Osteocyte (in vitro differentiated cells): ENCODE results near the gene PRXL2C. TPM values are rescaled to one million over a fixed set of nuclear protein-coding genes. Genes with fewer than 3 reads are reported as not detected.
"Not testable (repeated sequence)": the region's sequence is repeated elsewhere in the genome, so short reads cannot be mapped to it uniquely, and the experiment has no call there.

ENCODE experiments used
- DNase-seq: peaks from one replicate; pipeline ENCODE4 v3.0.0; 2021; ENCODE audit warnings: mixed read lengths; ENCODE audit not compliant: unreplicated experiment; ENCODE audit errors: extremely low spot score
- H3K27ac Mint-ChIP-seq: one replicate; pipeline ENCODE4 v1.8.0; 2021; ENCODE audit warnings: mild to moderate bottlenecking, mixed read lengths; ENCODE audit not compliant: unreplicated experiment
- H3K27me3 Mint-ChIP-seq: one replicate; pipeline ENCODE4 v1.8.0; 2021; ENCODE audit warnings: mixed read lengths; ENCODE audit not compliant: unreplicated experiment
- H3K36me3 Mint-ChIP-seq: one replicate; pipeline ENCODE4 v1.8.0; 2021; ENCODE audit warnings: mixed read lengths; ENCODE audit not compliant: unreplicated experiment
- H3K4me1 Mint-ChIP-seq: one replicate; pipeline ENCODE4 v1.8.0; 2021; ENCODE audit warnings: mixed read lengths; ENCODE audit not compliant: unreplicated experiment
- H3K4me3 Mint-ChIP-seq: one replicate; pipeline ENCODE4 v1.8.0; 2021; ENCODE audit warnings: mild to moderate bottlenecking, moderate library complexity, mixed read lengths; ENCODE audit not compliant: unreplicated experiment
- H3K9me3 Mint-ChIP-seq: one replicate; pipeline ENCODE4 v1.8.0; 2021; ENCODE audit warnings: mixed read lengths; ENCODE audit not compliant: unreplicated experiment
- long read RNA-seq: library from polyadenylated mRNA; unstranded; transcript quantifications from one replicate; pipeline ENCODE4 v2.0.0, GENCODE V29; 2021
- total RNA-seq: library from RNA; stranded (reverse); gene quantifications from 2 replicates; pipeline ENCODE4 v1.2.1, GENCODE V29; 2021
- TF ChIP-seq, protein P1 (sequence below): fragments of 200-600 bp; sonication (generic); IDR thresholded peaks from 2 replicates; pipeline ENCODE4 v1.5.0; 2021; ENCODE audit warnings: antibody characterized with exemption, mild to moderate bottlenecking, moderate library complexity

Gene PRXL2C, protein sequence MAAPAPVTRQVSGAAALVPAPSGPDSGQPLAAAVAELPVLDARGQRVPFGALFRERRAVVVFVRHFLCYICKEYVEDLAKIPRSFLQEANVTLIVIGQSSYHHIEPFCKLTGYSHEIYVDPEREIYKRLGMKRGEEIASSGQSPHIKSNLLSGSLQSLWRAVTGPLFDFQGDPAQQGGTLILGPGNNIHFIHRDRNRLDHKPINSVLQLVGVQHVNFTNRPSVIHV
- 19.8 and 23.9 TPM in 2 replicates for total RNA-seq
- long read RNA-seq, partial matches to known transcripts, result 0 of 3 reads
- long read RNA-seq, other reads (novel, unspliced or antisense), result 0 of 3 reads

DNA sequence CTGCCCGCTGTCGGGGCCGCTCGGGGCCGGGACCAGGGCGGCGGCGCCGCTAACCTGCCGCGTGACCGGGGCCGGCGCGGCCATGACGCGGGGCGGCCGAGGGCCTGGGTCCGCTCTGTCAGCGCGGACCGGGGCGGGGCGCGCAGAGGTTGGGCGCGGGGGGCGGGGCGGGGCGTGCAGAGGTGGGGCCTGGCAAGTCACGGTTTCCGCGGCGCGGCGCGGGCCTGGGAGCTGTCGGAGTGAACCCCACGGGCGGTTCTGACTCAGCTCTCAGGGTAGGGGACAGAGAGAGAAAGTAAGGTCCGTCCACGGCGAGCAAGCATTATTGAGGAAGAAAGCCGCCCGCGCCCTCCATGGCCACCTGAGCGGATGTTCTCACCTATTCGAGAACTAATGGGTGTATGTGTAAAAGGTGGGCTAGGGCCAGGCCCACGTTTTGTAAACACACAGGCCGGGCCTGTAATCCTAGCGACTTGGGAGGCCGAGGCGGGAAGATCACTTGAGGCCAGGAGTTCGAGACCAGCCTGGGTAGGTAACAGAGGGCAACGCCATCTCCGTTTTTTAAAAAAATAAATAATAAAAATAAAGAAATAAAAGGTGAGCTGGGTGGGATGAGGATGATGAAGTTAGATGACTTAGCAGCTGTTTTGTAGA is at the start of gene PRXL2C:
TSS of gene PRXL2C (minus strand) at position 120 of the 654 bp plus-strand sequence. CDS start at position 84, 36 bp downstream.
- Mint-ChIP-seq H3K9me3 (no peaks in the 10 kb centered on the region), H3K27ac (peak within 1 kb of the TSS; percentile 99), H3K36me3 (peaks cover 5% of the 10 kb centered on the region), H3K4me1 (peaks cover 32% of the 10 kb centered on the region), H3K27me3 (no peaks in the 10 kb centered on the region), H3K4me3 (peak within 1 kb of the TSS; percentile 94)
- peak; percentile 94 for DNase-seq
- TF ChIP-seq, protein P1, sequence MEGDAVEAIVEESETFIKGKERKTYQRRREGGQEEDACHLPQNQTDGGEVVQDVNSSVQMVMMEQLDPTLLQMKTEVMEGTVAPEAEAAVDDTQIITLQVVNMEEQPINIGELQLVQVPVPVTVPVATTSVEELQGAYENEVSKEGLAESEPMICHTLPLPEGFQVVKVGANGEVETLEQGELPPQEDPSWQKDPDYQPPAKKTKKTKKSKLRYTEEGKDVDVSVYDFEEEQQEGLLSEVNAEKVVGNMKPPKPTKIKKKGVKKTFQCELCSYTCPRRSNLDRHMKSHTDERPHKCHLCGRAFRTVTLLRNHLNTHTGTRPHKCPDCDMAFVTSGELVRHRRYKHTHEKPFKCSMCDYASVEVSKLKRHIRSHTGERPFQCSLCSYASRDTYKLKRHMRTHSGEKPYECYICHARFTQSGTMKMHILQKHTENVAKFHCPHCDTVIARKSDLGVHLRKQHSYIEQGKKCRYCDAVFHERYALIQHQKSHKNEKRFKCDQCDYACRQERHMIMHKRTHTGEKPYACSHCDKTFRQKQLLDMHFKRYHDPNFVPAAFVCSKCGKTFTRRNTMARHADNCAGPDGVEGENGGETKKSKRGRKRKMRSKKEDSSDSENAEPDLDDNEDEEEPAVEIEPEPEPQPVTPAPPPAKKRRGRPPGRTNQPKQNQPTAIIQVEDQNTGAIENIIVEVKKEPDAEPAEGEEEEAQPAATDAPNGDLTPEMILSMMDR, result no peak

DNA sequence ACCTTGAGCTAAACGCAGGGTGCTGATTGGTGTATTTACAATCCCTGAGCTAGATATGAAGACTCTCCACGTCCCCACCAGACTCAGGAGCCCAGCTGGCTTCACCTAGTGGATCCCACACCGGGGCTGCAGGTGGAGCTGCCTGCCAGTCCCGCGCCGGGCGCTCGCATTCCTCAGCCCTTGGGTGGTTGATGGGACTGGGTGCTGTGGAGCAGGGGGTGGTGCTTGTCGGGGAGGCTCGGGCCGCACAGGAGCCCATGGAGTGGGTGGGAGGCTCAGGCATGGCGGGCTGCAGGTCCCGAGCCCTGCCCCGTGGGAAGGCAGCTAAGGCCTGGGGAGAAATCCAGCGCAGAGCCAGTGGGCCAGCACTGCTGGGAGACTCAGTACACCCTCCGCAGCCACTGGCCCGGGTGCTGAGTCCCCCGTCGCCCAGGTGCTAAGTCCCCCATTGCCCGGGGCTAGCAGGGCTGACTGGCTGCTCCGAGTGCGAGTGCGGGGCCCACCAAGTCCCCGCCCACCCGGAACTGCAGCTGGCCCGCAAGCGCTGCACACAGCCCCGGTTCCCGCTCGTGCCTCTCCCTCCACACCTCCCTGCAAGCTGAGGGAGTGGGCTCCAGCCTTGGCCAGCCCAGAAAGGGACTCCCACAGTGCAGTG is 45.7 kb upstream of the PRXL2C start:
- not testable (repeated sequence) for H3K27ac Mint-ChIP-seq, H3K4me1 Mint-ChIP-seq, H3K4me3 Mint-ChIP-seq, DNase-seq, H3K36me3 Mint-ChIP-seq, H3K27me3 Mint-ChIP-seq
- peaks cover 36% of the 10 kb centered on the region for H3K9me3 Mint-ChIP-seq

DNA sequence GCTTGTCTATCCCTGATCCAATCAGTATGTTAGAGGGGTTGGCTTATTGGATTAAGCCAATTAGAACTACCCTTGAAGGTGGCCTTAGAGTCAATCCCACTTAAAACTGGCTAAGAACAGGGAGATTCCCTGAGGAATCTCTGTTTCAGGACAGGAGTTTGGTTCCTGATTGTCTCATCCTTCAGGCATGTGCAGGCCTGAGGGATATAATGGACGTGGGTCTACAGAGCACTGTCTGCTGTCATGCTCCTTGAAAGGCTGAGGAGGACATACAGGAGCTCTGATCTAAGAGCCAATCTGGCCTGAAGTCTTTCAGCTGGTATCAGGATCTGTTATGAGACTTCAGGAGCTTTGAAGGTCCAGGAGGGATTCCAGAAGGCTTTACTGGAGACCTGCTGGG is 36.2 kb upstream of the PRXL2C start:
- H3K9me3 Mint-ChIP-seq, result peaks cover 6% of the 10 kb centered on the region
- no peak overlapping the region for H3K27ac Mint-ChIP-seq

DNA sequence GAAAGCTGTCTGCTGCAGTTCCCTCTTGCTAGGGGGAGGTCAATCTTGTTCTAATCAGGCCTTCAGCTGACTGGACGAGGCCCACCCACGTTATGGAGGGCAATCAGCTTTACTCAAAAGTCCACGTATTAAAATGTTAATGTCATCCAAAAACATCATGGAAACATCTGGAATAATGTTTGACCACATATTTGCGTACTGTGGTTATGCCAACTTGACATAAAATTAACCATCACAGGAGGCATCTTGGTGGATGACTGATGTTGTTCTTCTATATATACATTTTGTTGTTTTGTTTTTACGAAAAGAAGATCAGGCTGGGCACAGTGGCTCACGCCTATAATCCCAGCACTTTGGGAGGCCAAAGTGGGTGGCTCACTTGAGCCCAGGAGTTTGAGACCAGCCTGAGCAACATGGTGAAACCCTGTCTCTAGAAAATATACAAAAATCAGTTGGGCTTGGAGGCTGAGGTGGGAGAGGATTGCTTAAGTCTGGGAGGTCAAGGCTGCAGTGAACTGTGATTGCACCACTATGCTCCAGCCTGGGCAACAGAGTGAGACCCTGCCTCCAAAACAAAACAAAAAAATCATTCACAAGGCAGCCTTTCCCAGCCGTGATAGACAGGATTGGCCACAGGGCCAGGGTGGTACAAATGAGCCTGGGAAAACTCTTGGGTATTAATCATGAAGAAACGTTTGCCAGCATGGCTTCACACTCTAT is 33.8 kb upstream of the PRXL2C start:
- no peak for DNase-seq
- Mint-ChIP-seq H3K36me3 (peaks cover 3% of the 10 kb centered on the region), H3K27me3 (peaks cover 18% of the 10 kb centered on the region), H3K9me3 (peaks cover 6% of the 10 kb centered on the region), H3K27ac (no peak overlapping the region), H3K4me3 (no peak overlapping the region), H3K4me1 (no peaks in the 10 kb centered on the region)
- TF ChIP-seq, protein P1, result no peak

More for the DNA sequence above, 36.2 kb upstream of the PRXL2C start:
- TF ChIP-seq, protein P1, result no peak
- no peak for DNase-seq
- peaks cover 18% of the 10 kb centered on the region for H3K27me3 Mint-ChIP-seq
- peaks cover 4% of the 10 kb centered on the region for H3K36me3 Mint-ChIP-seq
- H3K4me3 Mint-ChIP-seq, result no peak overlapping the region
- H3K4me1 Mint-ChIP-seq, result no peaks in the 10 kb centered on the region

DNA sequence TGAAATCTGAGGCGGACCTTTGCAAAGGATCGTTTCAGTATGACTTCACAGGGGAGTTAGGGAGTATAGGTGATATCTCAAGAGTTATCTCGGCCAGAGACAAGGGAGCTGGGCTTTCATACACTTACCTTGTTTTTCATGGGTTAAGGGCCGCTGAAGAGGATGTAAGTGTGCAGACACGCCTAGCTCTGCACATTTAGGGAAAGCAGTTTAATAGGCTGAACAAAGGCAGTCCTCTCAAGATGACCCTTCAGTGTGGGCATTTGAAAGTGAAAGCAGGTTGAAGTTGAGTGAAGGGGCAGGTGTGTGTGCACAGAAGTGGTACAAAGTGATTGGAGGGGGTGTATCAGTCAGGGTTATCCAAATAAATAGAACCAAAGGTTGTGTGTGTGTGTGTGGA is 33.1 kb upstream of the PRXL2C start:
- H3K9me3 Mint-ChIP-seq, result peaks cover 6% of the 10 kb centered on the region
- no peak for DNase-seq
- TF ChIP-seq, protein P1, result no peak
- no peaks in the 10 kb centered on the region for H3K4me1 Mint-ChIP-seq
- peaks cover 18% of the 10 kb centered on the region for H3K27me3 Mint-ChIP-seq
- no peak overlapping the region for H3K27ac Mint-ChIP-seq
- peaks cover under 1% of the 10 kb centered on the region for H3K36me3 Mint-ChIP-seq
- no peak overlapping the region for H3K4me3 Mint-ChIP-seq
